HG03139 (cell line): Measurements from ENCODE around the gene CIROP.

Experiments used
- ATAC-seq: cut with Tn5 transposase; IDR thresholded peaks from one replicate; pipeline ENCODE4 v1.9.1; 2021; ENCODE audit not compliant: unreplicated experiment

The CIROP gene, protein sequence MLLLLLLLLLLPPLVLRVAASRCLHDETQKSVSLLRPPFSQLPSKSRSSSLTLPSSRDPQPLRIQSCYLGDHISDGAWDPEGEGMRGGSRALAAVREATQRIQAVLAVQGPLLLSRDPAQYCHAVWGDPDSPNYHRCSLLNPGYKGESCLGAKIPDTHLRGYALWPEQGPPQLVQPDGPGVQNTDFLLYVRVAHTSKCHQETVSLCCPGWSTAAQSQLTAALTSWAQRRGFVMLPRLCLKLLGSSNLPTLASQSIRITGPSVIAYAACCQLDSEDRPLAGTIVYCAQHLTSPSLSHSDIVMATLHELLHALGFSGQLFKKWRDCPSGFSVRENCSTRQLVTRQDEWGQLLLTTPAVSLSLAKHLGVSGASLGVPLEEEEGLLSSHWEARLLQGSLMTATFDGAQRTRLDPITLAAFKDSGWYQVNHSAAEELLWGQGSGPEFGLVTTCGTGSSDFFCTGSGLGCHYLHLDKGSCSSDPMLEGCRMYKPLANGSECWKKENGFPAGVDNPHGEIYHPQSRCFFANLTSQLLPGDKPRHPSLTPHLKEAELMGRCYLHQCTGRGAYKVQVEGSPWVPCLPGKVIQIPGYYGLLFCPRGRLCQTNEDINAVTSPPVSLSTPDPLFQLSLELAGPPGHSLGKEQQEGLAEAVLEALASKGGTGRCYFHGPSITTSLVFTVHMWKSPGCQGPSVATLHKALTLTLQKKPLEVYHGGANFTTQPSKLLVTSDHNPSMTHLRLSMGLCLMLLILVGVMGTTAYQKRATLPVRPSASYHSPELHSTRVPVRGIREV

DNA sequence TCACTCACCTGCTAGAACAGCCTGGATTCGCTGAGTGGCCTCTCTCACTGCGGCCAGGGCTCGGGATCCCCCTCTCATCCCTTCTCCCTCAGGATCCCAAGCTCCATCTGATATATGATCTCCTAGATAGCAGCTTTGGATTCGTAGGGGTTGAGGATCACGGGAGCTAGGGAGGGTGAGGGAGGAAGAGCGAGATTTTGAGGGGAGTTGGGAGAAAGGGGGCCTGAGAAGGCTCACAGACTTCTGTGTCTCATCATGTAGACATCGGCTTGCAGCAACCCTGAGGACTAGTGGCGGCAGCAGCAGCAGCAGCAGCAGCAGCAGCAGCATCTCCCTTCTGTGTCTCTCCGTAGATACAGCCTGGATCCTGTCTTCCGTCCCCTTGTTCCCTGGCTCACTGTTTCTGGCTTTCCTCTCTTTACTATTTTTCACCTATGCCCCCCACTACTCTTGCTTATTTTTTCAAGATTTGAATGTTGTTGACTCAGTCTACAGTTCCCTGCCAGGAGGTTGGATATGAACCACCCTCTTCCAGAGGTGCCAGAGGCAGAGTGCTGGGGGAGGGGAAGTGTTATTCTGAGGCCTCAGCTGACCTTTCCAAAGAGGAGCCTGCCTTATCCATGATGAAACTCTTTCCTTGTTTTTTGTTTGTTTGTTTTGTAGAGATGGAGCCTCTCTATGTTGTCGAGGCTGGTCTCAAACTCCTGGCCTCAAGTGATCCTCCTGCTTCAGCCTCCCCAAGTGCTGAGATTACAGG lies at the start of gene CIROP:
Gene CIROP, minus strand, starts transcription at position 399 of the 757 bp plus-strand sequence. Its CDS starts 69 bp downstream, at position 330.
- no peak for ATAC-seq

DNA sequence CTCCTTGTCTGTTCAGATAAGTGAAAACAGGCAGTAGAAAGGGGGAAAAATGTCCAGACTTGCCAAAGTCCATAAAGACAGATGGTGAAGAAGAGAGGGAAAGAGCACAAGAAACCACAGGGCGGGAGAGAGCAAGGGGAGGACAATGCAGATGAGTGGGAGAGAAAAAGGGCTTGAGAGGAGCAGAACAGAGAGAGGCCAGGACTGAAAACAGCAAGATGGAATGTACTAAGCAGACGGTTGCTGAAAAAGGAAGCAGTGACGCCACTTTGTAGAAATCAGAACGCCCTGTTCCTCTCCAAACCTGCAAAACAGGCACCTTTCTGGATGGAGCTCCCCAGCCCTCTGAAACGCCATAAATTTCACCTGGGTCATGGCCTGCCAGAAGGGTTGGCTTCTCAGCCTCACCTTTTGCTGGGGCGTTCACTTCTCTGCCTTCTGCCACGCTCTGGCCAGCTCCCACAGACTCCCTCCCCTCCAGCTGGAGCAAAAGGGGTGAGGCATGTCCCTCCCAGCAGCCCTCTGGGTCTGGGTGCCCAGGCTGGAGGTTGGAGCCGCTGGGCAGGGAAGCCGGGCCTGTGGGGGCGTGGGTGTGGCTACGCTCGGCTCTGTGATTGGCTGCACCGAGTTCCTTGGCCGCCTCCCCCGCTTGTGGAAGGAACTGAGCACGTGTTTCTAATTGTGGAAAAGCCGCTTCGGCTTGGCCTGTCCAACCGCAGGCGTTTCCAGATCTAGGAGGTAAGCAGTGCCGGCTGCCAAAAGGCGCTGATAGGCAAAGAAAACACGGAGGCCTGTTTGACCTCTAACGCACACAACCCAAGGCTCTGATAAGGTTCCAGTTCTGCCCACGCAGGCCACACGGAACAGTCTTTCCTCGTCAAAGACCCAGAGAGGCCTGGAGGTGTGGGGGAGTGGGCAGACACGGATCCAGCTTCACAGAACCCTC lies 49.3 kb upstream of the CIROP start:
- no peak for ATAC-seq

DNA sequence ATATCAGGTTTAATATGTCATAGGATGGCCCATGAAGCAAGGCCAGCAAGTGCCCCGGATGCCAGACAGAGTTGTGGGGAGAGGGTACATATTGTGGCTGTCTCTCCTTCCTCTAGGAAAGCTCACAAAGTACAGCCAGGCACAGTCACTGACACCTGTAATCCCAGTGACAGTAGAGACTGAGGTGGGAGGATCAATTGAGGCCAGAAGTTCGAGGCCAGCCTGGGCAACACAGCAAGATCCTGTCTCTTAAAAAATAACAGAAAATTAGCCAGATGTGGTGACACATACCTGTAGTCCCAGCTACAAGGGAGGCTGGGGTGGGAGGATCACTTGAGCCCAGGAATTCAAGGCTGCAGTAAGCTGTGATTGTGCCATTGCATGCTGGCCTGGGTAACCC lies 46.6 kb upstream of the CIROP start:
- no peak for ATAC-seq

DNA sequence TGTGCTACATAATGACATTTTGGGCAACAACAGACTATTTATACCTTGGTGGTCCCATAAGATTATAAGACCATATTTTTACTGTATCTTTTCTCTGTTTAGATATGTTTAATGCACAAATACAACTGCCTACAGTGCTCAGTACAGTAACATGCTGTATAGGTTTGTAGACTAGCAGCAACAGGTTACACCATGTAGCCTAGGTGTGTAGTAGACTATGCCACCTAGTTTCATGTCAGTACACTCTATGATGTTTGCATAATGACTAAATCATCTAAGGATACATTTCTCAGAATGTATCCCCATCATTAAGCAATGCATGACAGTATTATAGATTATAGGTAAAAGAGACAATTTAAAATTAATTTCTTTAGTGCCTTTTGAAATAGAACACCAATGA lies 45.0 kb upstream of the CIROP start:
- no peak for ATAC-seq

DNA sequence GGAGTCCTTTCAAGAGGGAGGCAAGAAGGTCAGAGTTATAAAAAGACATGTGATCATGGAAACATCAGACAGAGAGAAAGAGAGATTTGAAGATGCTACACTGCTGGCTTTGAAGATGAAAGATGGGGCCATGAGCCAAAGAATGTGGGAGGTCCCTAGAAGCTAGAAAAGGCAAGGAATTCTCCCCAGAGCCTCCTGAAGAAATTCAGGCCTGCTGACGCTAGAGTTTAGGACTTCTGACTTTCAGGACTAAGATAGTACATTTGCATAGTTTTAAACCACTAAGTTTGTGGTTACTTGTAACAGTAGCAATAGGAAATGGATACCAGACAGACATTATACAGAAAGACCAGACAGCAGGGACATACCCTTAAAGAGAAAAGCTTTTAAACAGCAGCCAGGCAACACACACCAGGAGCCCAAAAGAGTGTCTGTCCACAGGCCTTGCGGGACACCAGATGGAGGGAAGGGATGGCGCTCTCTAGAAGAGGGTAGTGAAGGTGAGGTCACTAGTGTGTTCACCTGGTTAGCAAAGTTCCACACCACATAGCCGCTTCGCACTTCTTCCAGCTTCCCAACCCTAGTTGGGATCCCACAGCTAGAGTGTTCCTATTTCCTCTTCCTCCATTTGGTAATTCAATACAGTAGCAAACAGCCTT lies 43.9 kb upstream of the CIROP start:
- ATAC-seq, result no peak

DNA sequence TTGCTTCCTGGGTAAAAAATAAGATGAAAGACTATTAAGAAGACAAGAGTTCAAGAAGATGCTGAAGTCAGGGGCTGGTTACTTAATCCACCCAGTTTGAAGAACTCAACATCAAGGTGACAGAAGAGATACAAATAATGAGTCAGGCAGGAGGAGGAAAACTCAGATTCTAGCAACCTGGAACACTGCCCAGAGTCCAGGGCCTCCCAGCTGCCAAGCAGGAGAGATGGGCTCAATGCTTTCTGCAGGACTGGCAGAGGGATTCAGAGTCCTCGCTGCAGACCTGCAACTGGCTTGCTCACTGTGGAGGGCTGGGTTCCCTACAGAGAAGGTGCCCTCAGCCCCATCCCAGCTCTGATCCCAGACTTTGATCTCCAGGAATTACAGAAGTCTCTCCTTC lies 42.9 kb upstream of the CIROP start:
- no peak for ATAC-seq

DNA sequence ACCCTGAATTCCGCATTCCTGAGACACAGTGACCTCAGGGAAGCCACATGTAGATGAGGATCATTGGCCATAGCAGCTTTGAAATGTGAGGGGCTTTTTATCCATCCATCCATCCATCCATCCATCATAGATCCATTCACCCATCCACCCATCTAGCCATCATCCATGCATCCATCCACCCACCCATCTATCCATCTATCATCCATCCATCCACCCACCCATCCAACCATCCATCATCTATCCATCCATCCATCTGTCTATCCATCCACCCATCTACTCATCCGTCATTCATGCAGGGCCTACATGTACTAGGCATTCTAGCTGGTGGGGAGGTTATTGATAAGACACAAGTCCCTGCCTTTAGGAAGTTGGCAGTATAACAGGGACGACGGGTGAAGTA lies 42.2 kb upstream of the CIROP start:
- ATAC-seq, result no peak

DNA sequence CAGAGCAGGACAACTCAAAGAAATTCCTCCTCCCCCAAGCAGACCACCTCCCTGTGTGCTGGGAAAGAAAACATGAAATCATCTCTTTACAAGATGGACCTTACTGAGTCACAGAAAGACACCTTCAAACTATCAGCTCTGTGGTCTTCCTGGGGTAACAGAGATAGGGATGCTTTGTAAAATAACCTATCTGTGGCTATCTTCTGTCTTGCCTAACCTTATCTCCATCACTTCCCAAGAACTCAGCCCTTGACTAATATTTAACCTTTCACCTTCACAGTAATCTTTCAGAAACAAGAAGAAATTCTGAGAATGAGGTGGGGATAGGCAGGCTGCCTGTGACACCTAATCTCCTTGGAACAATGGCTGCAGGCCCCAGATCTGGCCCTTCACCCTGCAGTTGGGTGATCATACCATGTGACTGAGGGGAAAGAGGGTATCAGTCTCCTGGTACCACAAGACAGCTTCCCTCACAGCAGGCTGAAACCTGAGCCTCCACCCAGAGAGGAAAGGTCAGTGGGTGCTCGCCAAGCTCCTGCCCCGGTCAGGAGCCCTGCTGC lies 41.6 kb upstream of the CIROP start:
- ATAC-seq, result no peak

DNA sequence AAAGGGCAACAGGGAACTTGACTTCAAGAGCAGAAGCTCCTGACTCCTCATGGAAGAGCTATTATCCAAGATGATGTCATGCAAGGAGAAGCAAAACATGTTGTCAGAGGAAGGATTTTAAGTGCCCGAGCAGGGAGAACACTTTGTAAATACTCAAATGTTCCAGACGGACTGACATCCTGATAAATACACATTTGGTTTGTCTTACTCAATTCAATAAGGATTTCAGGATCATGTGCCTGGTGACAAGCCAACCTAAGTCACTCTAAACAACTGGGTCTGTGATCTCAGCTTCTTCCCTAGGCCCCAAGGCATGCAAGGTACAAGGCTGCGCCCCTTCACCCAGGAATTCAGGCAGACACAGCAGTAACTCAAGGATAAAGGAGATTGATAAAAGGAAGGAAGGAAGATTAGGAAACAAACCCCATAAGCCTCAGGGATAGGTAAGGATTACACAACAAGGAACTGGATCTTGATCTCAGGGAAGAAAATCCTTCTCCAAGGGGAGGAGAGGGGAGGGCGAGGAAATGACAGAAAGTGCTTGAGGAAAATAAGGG lies 41.1 kb upstream of the CIROP start:
- ATAC-seq, result no peak

DNA sequence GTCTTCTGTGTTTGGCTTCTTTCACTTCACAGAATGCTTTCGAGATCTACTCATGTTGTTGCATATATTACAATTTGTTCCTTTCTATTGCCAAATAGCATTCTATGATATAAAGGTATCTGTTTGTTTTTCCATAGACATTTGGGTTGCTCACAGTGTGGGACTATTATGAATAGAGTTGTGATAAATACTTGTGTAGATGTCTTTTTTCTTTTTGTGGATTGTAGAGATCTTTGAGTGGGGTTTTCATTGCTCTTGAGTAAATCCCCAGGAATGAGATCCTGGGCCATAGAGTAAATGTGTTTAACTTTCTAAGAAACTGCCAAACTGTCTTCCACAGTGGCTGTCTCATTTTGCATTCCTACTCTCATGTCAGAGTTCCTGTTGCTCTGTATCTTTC lies 39.1 kb upstream of the CIROP start:
- ATAC-seq, result no peak

DNA sequence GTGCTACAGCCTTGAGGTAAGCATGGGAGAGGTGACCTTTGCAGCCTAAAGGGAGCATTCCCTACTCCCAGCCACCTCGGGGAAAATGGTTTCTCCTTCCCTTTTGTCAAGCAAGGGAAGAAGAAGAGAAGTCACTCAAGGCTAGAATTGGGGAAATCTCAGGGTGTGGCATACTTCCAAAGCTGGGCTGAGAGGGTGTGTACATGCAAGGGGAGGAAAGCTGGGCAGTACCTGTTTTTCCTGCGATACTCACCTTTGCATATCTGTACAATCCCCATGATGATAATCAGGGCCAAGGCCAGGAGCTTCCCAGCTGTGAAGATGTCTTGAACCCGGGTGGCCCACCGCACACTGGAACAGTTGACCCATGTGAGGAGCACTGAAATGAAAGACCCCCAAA lies 38.0 kb upstream of the CIROP start:
- no peak for ATAC-seq

DNA sequence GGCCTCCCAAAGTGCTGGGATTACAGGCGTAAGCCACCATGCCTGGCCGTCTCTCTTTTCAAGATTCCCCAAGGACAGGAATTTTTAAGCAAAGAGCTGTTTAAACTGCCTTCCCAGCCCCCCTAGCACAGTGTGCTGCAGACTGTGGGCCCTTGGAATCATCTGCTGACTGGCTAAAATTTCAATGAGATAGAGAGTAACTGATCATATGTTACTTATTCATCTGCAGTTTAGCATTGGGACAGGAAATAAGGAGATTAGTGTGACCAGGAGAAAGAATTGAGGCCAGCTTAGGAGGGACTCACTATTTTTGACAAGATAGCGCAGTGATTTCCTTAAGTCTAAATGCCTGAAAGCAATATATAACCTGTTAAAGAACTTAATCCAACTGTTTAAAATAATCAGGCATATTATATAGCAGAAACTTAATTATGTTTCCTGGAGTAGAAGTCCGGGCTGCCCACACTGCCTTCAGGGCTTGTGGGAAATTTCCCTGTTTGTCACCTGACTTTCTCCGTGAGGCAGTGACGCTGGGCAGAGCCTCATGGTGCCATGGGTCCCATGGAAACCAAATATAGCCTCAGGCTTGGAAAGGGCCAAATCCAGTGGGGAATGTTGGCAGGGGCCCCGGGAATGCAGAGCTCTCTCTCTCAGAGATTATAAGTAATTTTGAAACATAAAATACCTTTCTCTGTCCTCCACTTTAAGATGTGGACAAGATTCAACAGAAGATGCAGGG lies 37.1 kb upstream of the CIROP start:
- ATAC-seq, result no peak

DNA sequence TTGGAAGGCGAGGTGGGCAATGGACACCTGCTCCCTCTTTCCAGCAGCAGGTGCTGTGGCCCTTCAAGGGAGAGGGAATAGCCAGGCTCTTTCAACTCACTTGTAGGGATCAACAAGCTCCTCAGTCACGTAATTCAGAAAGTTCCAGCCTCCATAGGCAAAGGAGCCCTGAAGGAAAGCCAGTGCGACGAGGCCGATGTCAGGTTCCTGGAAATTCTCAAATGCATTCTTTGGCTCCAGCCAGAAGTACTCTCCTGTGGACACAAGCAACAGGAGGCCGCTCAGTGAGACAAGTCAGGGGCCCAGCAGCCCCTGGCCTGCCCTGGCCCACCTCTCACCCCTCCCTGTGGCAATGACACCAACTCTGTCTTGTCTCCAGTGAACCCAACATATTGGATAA lies 35.6 kb upstream of the CIROP start:
- ATAC-seq, result no peak

DNA sequence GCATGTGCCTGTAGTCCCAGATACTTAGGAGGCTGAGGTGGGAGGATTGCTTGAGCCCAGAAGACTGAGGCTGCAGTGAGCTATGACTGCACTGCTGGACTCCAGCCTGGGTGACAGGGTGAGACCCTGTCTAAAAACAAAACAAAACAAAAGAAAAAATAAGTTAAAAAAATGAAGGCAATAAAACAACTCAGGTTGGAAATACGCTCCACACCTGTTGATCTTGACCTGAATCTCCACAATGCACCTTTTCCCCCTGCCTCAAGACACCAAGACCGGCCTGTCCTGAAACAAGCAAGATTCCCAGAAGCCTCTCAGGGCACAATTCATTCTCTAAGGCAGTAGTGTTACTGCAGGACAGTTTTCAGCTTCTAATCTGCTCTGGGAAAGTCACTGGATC lies 35.1 kb upstream of the CIROP start:
- no peak for ATAC-seq

DNA sequence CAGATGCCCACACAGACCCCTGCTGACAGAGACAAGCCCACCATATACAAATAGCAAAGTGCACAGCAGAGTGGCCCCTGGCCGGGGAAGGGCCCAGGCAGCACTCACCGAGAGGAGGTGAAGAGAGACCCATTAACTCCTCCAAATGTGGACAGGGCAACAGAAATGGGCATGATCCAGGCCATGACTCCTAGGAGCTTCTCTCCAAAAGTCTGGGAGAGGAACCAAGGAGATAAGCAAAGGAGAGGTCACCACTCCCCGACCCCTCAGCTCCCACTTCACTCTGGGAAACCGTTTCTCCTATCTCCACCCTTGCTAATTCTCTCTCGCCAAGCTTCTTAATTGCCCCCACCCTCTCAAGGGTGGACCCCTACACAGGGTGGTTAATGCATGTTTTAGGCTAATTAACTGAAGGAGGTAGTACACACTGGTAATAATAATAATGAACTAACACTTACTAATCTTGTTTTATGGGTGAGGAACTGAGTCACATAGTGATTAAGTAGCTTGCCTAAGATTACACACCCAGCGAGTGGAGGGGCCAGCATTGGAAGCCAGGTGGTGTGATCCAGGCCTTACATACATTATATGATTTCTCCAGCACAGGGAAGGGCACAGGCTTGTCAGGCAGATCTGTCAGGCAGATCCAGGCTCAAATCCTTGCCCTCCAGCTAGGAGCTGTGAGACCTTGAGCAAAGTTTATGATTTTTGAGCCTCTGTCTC lies 33.2 kb upstream of the CIROP start:
- no peak for ATAC-seq

DNA sequence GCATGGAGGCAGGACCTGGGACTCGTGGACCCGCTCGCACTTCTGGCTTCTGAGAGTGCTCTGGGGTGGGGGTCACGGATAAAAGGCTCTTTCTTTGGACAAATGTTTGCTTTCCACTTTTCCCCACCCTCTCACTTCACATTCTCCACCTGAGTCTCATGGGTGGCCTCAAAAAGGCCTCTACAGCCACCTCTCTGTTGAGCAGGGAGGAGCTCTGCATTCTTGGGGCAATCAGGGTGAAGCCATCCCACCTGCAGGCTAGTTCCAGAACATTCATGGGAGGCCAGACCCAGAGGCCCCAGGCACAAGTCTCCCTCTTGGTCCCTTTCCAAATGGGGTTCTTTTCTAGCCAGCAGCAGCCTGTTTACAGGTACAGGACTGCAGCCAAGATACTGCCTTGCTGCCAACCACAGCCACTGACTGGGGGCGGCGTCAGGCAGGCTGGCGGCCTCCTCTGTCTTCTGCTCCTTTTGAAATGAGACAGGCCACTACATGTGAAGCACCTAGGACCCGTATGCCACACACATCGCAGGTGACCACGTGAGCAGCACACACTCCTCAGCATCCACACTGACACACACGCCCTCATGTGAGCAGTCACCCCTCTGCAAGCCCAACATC lies 32.5 kb upstream of the CIROP start:
- no peak for ATAC-seq

DNA sequence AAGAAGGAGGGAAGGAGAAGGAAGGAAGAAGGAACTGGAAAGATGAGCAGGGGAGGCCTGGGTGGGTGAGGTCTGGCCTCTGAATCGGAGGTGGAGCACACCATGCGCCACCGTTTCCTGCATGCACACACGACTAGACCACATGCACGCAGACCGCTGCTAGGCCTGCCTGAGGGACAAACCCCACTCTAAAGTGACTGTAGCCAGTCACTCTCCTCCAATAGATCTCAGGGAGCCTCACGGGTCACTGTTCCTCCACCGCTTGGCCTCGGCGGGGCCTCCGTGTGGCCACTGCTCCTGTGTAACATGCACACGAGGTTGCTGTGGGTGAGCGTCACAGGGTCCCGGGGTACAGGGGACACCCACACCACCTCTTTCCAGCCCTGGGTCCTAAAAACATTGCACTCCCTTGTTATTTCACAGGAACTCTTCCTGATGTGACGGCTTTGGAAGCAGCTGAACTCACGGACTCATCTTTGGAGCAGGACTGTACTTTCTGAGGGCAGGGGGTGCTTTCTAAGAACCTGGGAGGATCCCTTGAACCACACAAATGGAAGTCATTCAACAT lies 31.9 kb upstream of the CIROP start:
- ATAC-seq, result no peak
